ENCODE data around the gene CMC2.

Gene CMC2

GRCh38 chr16:80962879-80963278, 43.8 kb downstream of the CMC2 start:
- TF ChIP-seq EZH2phosphoT487 (IDR thresholded peaks at IDR 0.05; ENCODE audit: low read length) (no peak), EZH2 (optimal IDR thresholded peaks at IDR 0.05; ENCODE audit: low read depth, low read length) (no peak)
- TF ChIP-seq, protein P1, sequence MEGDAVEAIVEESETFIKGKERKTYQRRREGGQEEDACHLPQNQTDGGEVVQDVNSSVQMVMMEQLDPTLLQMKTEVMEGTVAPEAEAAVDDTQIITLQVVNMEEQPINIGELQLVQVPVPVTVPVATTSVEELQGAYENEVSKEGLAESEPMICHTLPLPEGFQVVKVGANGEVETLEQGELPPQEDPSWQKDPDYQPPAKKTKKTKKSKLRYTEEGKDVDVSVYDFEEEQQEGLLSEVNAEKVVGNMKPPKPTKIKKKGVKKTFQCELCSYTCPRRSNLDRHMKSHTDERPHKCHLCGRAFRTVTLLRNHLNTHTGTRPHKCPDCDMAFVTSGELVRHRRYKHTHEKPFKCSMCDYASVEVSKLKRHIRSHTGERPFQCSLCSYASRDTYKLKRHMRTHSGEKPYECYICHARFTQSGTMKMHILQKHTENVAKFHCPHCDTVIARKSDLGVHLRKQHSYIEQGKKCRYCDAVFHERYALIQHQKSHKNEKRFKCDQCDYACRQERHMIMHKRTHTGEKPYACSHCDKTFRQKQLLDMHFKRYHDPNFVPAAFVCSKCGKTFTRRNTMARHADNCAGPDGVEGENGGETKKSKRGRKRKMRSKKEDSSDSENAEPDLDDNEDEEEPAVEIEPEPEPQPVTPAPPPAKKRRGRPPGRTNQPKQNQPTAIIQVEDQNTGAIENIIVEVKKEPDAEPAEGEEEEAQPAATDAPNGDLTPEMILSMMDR (IDR thresholded peaks at IDR 0.05; ENCODE audit: low read length) = no peak
- Histone ChIP-seq H3F3A (ENCODE audit: insufficient read depth, low read length) (no peaks in the 10 kb centered on the region), H2AFZ (ENCODE audit: low read length) (no peak overlapping the region), H3K9me2 (replicated peaks; ENCODE audit: insufficient read depth, low read length) (no peaks in the 10 kb centered on the region), H3K27me3 (replicated peaks; ENCODE audit: insufficient read depth, low read length) (no peaks in the 10 kb centered on the region), H3K79me2 (ENCODE audit: low read length) (no peaks in the 10 kb centered on the region), H3K9ac (ENCODE audit: low read length) (no peak overlapping the region), H3K4me3 (ENCODE audit: low read length) (no peak overlapping the region), H3K4me2 (ENCODE audit: low read depth, low read length) (no peak overlapping the region), H3K4me1 (ENCODE audit: low read length) (no peaks in the 10 kb centered on the region), H3K27ac (ENCODE audit: low read length) (no peak overlapping the region), H3K36me3 (replicated peaks; ENCODE audit: insufficient read depth, low read length) (no peaks in the 10 kb centered on the region), H4K20me1 (ENCODE audit: insufficient read depth, low read length) (no peaks in the 10 kb centered on the region), H3K9me3 (replicated peaks; ENCODE audit: insufficient read depth, low read length) (no peaks in the 10 kb centered on the region)
- DNase-seq = no peak

DNA sequence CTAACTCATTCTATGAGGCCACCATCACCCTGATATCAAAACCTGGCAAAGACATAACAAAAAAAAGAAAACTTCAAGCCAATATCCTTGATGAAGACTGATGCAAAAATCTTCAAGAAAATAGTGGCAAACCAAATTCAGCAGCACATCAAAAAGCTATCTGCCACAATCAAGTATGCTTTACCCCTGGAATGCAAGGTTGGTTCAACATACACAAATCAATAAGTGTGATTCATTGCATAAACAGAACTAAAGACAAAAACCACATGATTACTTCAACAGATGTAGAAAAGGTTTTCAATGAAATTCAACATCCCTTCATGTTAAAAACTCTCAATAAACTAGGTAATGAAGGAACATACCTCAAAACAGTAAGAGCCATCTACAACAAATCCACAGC, 48.4 kb downstream of the CMC2 start:
- H2AFZ ChIP-seq (ENCODE audit: low read length) = no peak overlapping the region
- no peak overlapping the region for H3K27ac ChIP-seq (ENCODE audit: low read length)
- H3K9ac ChIP-seq (ENCODE audit: low read length) = no peak overlapping the region
- TF ChIP-seq, protein P1 (IDR thresholded peaks at IDR 0.05; ENCODE audit: low read length) = no peak
- TF ChIP-seq EZH2phosphoT487 (IDR thresholded peaks at IDR 0.05; ENCODE audit: low read length) = no peak
- DNase-seq = no peak
- no peaks in the 10 kb centered on the region for H4K20me1 ChIP-seq (ENCODE audit: insufficient read depth, low read length)
- no peak overlapping the region for H3K4me3 ChIP-seq (ENCODE audit: low read length)
- H3F3A ChIP-seq (ENCODE audit: insufficient read depth, low read length) = no peaks in the 10 kb centered on the region
- no peak overlapping the region for H3K4me2 ChIP-seq (ENCODE audit: low read depth, low read length)
- H3K36me3 ChIP-seq (replicated peaks; ENCODE audit: insufficient read depth, low read length) = no peaks in the 10 kb centered on the region
- H3K27me3 ChIP-seq (replicated peaks; ENCODE audit: insufficient read depth, low read length) = no peaks in the 10 kb centered on the region
- no peaks in the 10 kb centered on the region for H3K9me3 ChIP-seq (replicated peaks; ENCODE audit: insufficient read depth, low read length)
- H3K79me2 ChIP-seq (ENCODE audit: low read length) = no peaks in the 10 kb centered on the region
- H3K4me1 ChIP-seq (ENCODE audit: low read length) = no peaks in the 10 kb centered on the region
- no peaks in the 10 kb centered on the region for H3K9me2 ChIP-seq (replicated peaks; ENCODE audit: insufficient read depth, low read length)

- Histone ChIP-seq H3K9me2 (replicated peaks; ENCODE audit: insufficient read depth, low read length) (no peaks in the 10 kb centered on the region), H3K9me3 (replicated peaks; ENCODE audit: insufficient read depth, low read length) (no peaks in the 10 kb centered on the region), H4K20me1 (ENCODE audit: insufficient read depth, low read length) (no peaks in the 10 kb centered on the region), H3K36me3 (replicated peaks; ENCODE audit: insufficient read depth, low read length) (no peaks in the 10 kb centered on the region), H2AFZ (ENCODE audit: low read length) (no peak overlapping the region), H3K4me2 (ENCODE audit: low read depth, low read length) (no peak overlapping the region), H3K27ac (ENCODE audit: low read length) (no peak overlapping the region), H3K4me1 (ENCODE audit: low read length) (no peaks in the 10 kb centered on the region), H3F3A (ENCODE audit: insufficient read depth, low read length) (no peaks in the 10 kb centered on the region), H3K27me3 (replicated peaks; ENCODE audit: insufficient read depth, low read length) (no peaks in the 10 kb centered on the region), H3K4me3 (ENCODE audit: low read length) (no peak overlapping the region), H3K9ac (ENCODE audit: low read length) (no peak overlapping the region), H3K79me2 (ENCODE audit: low read length) (no peaks in the 10 kb centered on the region)
- TF ChIP-seq EZH2 (optimal IDR thresholded peaks at IDR 0.05; ENCODE audit: low read depth, low read length) (no peak), EZH2phosphoT487 (IDR thresholded peaks at IDR 0.05; ENCODE audit: low read length) (no peak)
- TF ChIP-seq, protein P1 (IDR thresholded peaks at IDR 0.05; ENCODE audit: low read length) = no peak
- no peak for DNase-seq
These were observed 51.7 kb downstream of the CMC2 start for GRCh38 chr16:80954985-80955384.
